H1 (cell line): ENCODE data around the gene CDYL2. TPM values are rescaled to one million over a fixed set of nuclear protein-coding genes. Genes with fewer than 3 reads are reported as not detected.

Experiments used
- CTCF ChIA-PET: fragments of 300-600 bp; sonication (Branson Sonifier 250); formaldehyde crosslinking; loops from one replicate; lab custom pipeline; 2021; ENCODE audit not compliant: partially characterized antibody; lab: Charles Lee
- POLR2A ChIA-PET: fragments of 300-600 bp; sonication (Branson Sonifier 250); formaldehyde crosslinking; loops from one replicate; lab custom pipeline; 2021; ENCODE audit warnings: inconsistent platforms; ENCODE audit not compliant: partially characterized antibody; lab: Charles Lee
- DNase-seq, 2 experiments: peaks; one replicate each; pipeline versions ENCODE4 v3.0.0 to v3.0.0-alpha.2; 2010 to 2022; ENCODE audit warnings: low spot score in 2 of 2, low read depth in 1 of 2, mixed read lengths in 1 of 2
- FAIRE-seq: peaks from 2 replicates; lab custom pipeline; 2011; peaks lifted over from hg19 to GRCh38; lab: Jason Lieb, UNC
- H2AFZ ChIP-seq: 2 replicates; pipeline ENCODE4 v1.8.1; 2012; ENCODE audit warnings: low read length, inconsistent platforms
- H2AK5ac ChIP-seq: 2 replicates; pipeline ENCODE4 v1.6.1; 2013; ENCODE audit warnings: low read depth, low read length
- H2BK120ac ChIP-seq: replicated peaks from 2 replicates; pipeline ENCODE3; 2013; ENCODE audit warnings: low read depth, low read length, inconsistent platforms
- H2BK12ac ChIP-seq: 2 replicates; pipeline ENCODE4 v1.6.1; 2013; ENCODE audit warnings: low read depth, low read length
- H2BK15ac ChIP-seq: 2 replicates; pipeline ENCODE4 v1.6.1; 2013; ENCODE audit warnings: low read length
- H2BK20ac ChIP-seq: 2 replicates; pipeline ENCODE4 v1.6.1; 2013; ENCODE audit warnings: low read length
- H2BK5ac ChIP-seq: 2 replicates; pipeline ENCODE4 v1.6.1; 2013; ENCODE audit warnings: low read depth, low read length
- H3K14ac ChIP-seq: 2 replicates; pipeline ENCODE4 v1.6.1; 2013; ENCODE audit warnings: inconsistent platforms; ENCODE audit not compliant: insufficient read length
- H3K18ac ChIP-seq: 2 replicates; pipeline ENCODE4 v1.6.1; 2013; ENCODE audit warnings: low read length; ENCODE audit errors: extremely low read depth
- H3K23ac ChIP-seq: 2 replicates; pipeline ENCODE4 v1.6.1; 2013; ENCODE audit warnings: inconsistent platforms; ENCODE audit not compliant: insufficient read length
- H3K23me2 ChIP-seq: 2 replicates; pipeline ENCODE4 v1.6.1; 2013; ENCODE audit warnings: low read depth, low read length
- H3K27ac ChIP-seq: 2 replicates; pipeline ENCODE4 v1.6.1; 2011; ENCODE audit warnings: low read depth, low read length, inconsistent platforms
- H3K27me3 ChIP-seq, 4 experiments: replicated peaks in 1 of 4; 1 replicate in 1 of 4; 2 replicates in 3 of 4; pipeline versions ENCODE4 v1.6.1 to v1.8.1; 2011 to 2013; ENCODE audit warnings: low read length in 3 of 4, mild to moderate bottlenecking in 3 of 4, inconsistent platforms in 2 of 4, mixed read lengths in 2 of 4, moderate library complexity in 1 of 4; ENCODE audit not compliant: control insufficient read depth in 3 of 4, insufficient read depth in 3 of 4; ENCODE audit errors: extremely low read depth in 1 of 4
- H3K36me3 ChIP-seq, 4 experiments: 2 replicates each; pipeline versions ENCODE4 v1.6.1 to v1.8.1; 2011 to 2013; ENCODE audit warnings: mild to moderate bottlenecking in 4 of 4, low read length in 3 of 4, moderate library complexity in 2 of 4, control low read depth in 1 of 4, inconsistent platforms in 1 of 4; ENCODE audit not compliant: insufficient read depth in 4 of 4, control insufficient read depth in 2 of 4
- H3K4ac ChIP-seq: replicated peaks from 2 replicates; pipeline ENCODE3; 2013; ENCODE audit warnings: low read length, low read depth, mixed read lengths, inconsistent platforms; ENCODE audit not compliant: insufficient read length
- H3K4me1 ChIP-seq, 4 experiments: replicated peaks in 1 of 4; 1 replicate in 1 of 4; 2 replicates in 3 of 4; pipeline versions ENCODE4 v1.6.1 to v1.8.1; 2011 to 2013; ENCODE audit warnings: low read length in 3 of 4, inconsistent platforms in 2 of 4, mixed read lengths in 1 of 4; ENCODE audit not compliant: insufficient read depth in 4 of 4, control insufficient read depth in 3 of 4
- H3K4me2 ChIP-seq, 2 experiments: 2 replicates each; pipeline versions ENCODE4 v1.6.1 to v1.8.1; 2011 to 2013; ENCODE audit warnings: low read depth in 2 of 2, low read length in 2 of 2, control low read depth in 1 of 2, inconsistent platforms in 1 of 2, mild to moderate bottlenecking in 1 of 2; ENCODE audit not compliant: insufficient read depth in 1 of 2
- H3K4me3 ChIP-seq, 4 experiments: fragments of 200-600, 300-600 bp in 1 of 4; sonication (generic), shearing (Covaris generic), sonication (Bioruptor Twin) in 1 of 4; 2 replicates each; pipeline versions ENCODE4 v1.5.1 to v1.8.1; 2011 to 2016; ENCODE audit warnings: low read length in 4 of 4, low read depth in 3 of 4, control low read depth in 2 of 4, inconsistent platforms in 2 of 4, mild to moderate bottlenecking in 2 of 4, mixed read lengths in 1 of 4, moderate library complexity in 1 of 4; ENCODE audit not compliant: insufficient read depth in 2 of 4; ENCODE audit errors: extremely low read depth in 1 of 4
- H3K56ac ChIP-seq: replicated peaks from 2 replicates; pipeline ENCODE3; 2013; ENCODE audit warnings: low read depth, mild to moderate bottlenecking, mixed read lengths, low read length, inconsistent platforms; ENCODE audit not compliant: insufficient read length
- H3K79me1 ChIP-seq: 2 replicates; pipeline ENCODE4 v1.6.1; 2013; ENCODE audit warnings: low read depth, low read length, control low read depth
- H3K79me2 ChIP-seq, 2 experiments: 2 replicates each; pipeline versions ENCODE4 v1.6.1 to v1.8.1; 2012 to 2013; ENCODE audit warnings: low read length in 2 of 2, mild to moderate bottlenecking in 2 of 2, inconsistent platforms in 1 of 2; ENCODE audit not compliant: insufficient read depth in 2 of 2, control insufficient read depth in 1 of 2
- H3K9ac ChIP-seq, 4 experiments: replicated peaks in 1 of 4; 1 replicate in 1 of 4; 2 replicates in 3 of 4; pipeline versions ENCODE4 v1.6.1 to v1.8.1; 2011 to 2013; ENCODE audit warnings: low read depth in 3 of 4, low read length in 3 of 4, control low read depth in 2 of 4, mild to moderate bottlenecking in 2 of 4, moderate library complexity in 2 of 4, inconsistent platforms in 1 of 4; ENCODE audit errors: extremely low read depth in 1 of 4
- H3K9me3 ChIP-seq, 2 experiments: 2 replicates each; pipeline versions ENCODE4 v1.6.1 to v1.8.1; 2012 to 2013; ENCODE audit warnings: mild to moderate bottlenecking in 2 of 2, moderate library complexity in 2 of 2, control low read depth in 1 of 2, inconsistent platforms in 1 of 2, low read depth in 1 of 2, low read length in 1 of 2, mixed read lengths in 1 of 2; ENCODE audit not compliant: insufficient read depth in 2 of 2
- H4K20me1 ChIP-seq, 2 experiments: replicated peaks in 1 of 2; 2 replicates each; pipeline versions ENCODE3 to v1.8.1; 2011 to 2013; ENCODE audit warnings: inconsistent platforms in 2 of 2, low read length in 2 of 2, mild to moderate bottlenecking in 1 of 2; ENCODE audit not compliant: insufficient read depth in 2 of 2, control insufficient read depth in 1 of 2
- H4K5ac ChIP-seq: 2 replicates; pipeline ENCODE4 v1.6.1; 2013; ENCODE audit warnings: low read length, low read depth, mixed read lengths, inconsistent platforms; ENCODE audit not compliant: insufficient read length
- H4K8ac ChIP-seq: 2 replicates; pipeline ENCODE4 v1.8.0; 2013; ENCODE audit warnings: mild to moderate bottlenecking, moderate library complexity, low read length, inconsistent platforms; ENCODE audit not compliant: insufficient read depth; ENCODE audit errors: extremely low read depth
- H4K91ac ChIP-seq: replicated peaks from 2 replicates; pipeline ENCODE3; 2013; ENCODE audit warnings: low read length, mixed read lengths, inconsistent platforms; ENCODE audit not compliant: insufficient read length
- BACH1 ChIP-seq: IDR thresholded peaks from 2 replicates; pipeline ENCODE4 v1.6.1; 2012; ENCODE audit warnings: low read length, improper control_type of control experiment
- BCL11A ChIP-seq, 2 experiments: IDR thresholded peaks; one replicate each; pipeline ENCODE4 v1.6.1; 2011; ENCODE audit warnings: low read depth in 2 of 2, low read length in 2 of 2, mild to moderate bottlenecking in 2 of 2
- CEBPB ChIP-seq: IDR thresholded peaks from 2 replicates; pipeline ENCODE4 v1.6.1; 2012; ENCODE audit warnings: low read depth, low read length
- GTF2F1 ChIP-seq: IDR thresholded peaks from 2 replicates; pipeline ENCODE4 v1.6.1; 2012; ENCODE audit warnings: low read depth, low read length, improper control_type of control experiment, borderline replicate concordance
- JUND ChIP-seq: IDR thresholded peaks from 2 replicates; pipeline ENCODE4 v1.6.1; 2011; ENCODE audit warnings: mild to moderate bottlenecking, improper control_type of control experiment, low read length
- KDM1A ChIP-seq: fragments of 200-600, 300-600 bp; sonication (generic); IDR thresholded peaks from 2 replicates; pipeline ENCODE4 v1.7.1; 2016; ENCODE audit warnings: mild to moderate bottlenecking, low read length, borderline replicate concordance
- POLR2A ChIP-seq, 2 experiments: IDR thresholded peaks; 1 replicate in 1 of 2; 2 replicates in 1 of 2; pipeline ENCODE4 v1.6.1; 2011; ENCODE audit warnings: low read depth in 2 of 2, low read length in 2 of 2, mild to moderate bottlenecking in 2 of 2; ENCODE audit errors: control extremely low read depth in 1 of 2
- SIN3A ChIP-seq, 2 experiments: IDR thresholded peaks in 1 of 2; conservative IDR thresholded peaks in 1 of 2; 2 replicates each; pipeline ENCODE4 v1.6.1; 2011 to 2012; ENCODE audit warnings: low read length in 2 of 2, improper control_type of control experiment in 1 of 2, low read depth in 1 of 2, mild to moderate bottlenecking in 1 of 2
- SP1 ChIP-seq: IDR thresholded peaks from 2 replicates; pipeline ENCODE4 v1.6.1; 2011; ENCODE audit warnings: low read depth, low read length
- SP4 ChIP-seq: IDR thresholded peaks from 2 replicates; pipeline ENCODE4 v1.6.1; 2012; ENCODE audit warnings: low read length, inconsistent platforms
- TCF12 ChIP-seq: IDR thresholded peaks from 2 replicates; pipeline ENCODE4 v1.6.1; 2011; ENCODE audit warnings: low read depth, mild to moderate bottlenecking, low read length
- WGBS, 2 experiments: shearing (Covaris generic) in 1 of 2; methylation state at CpG; one replicate each; pipeline versions ENCODE4 v1.1.6 to v1.1.7; 2013 to 2015; ENCODE audit warnings: low lambda C conversion rate in 2 of 2, mixed read lengths in 2 of 2, inconsistent platforms in 1 of 2, low coverage in 1 of 2, missing lambda C conversion rate in 1 of 2; ENCODE audit not compliant: insufficient replicate concordance in 2 of 2, insufficient coverage in 1 of 2, insufficient read length in 1 of 2; ENCODE audit errors: extremely low coverage in 1 of 2, missing lambda C conversion rate in 1 of 2; 5-methylcytosine and 5-hydroxymethylcytosine counted together
- polyA plus RNA-seq, 7 experiments: library from polyadenylated mRNA; depleted of rRNA in 3 of 7; stranded (reverse) in 5 of 7; unstranded in 2 of 7; fragments of >200 nt in 5 of 7; fragments of 200-250 nt in 2 of 7; gene quantifications; 1 replicate in 5 of 7; 2 replicates in 1 of 7; 4 replicates in 1 of 7; pipeline versions ENCODE4 v1.2.1 to v1.2.3, GENCODE V29; 2011 to 2013; ENCODE audit warnings: missing spikeins in 2 of 7, mixed read lengths in 2 of 7
- total RNA-seq: library from RNA; stranded (reverse); fragmentation: NEBNext Ultra II Directional; extraction: Animal tissue kit (Norgen Biotek cat#: 25700); gene quantifications from 2 replicates; pipeline ENCODE4 v1.2.1, GENCODE V29; 2021
- TF ChIP-seq, protein P1 (sequence below), 3 experiments: IDR thresholded peaks; 1 replicate in 2 of 3; 2 replicates in 1 of 3; pipeline versions ENCODE4 v1.5.1 to v1.6.1; 2011; ENCODE audit warnings: low read length in 3 of 3, mild to moderate bottlenecking in 3 of 3, inconsistent platforms in 2 of 3, low read depth in 1 of 3, moderate library complexity in 1 of 3; ENCODE audit not compliant: insufficient read depth in 1 of 3; ENCODE audit errors: control extremely low read depth in 1 of 3
- TF ChIP-seq, protein P2 (sequence below): IDR thresholded peaks from 2 replicates; pipeline ENCODE4 v1.6.1; 2012; ENCODE audit warnings: inconsistent platforms

The CDYL2 gene
- total and polyA plus RNA-seq, 2 of the 8 experiments (the other 6 are each of a cell fraction or from before 2014, with no cell fraction given) = 0.33 to 5.3 TPM

DNA sequence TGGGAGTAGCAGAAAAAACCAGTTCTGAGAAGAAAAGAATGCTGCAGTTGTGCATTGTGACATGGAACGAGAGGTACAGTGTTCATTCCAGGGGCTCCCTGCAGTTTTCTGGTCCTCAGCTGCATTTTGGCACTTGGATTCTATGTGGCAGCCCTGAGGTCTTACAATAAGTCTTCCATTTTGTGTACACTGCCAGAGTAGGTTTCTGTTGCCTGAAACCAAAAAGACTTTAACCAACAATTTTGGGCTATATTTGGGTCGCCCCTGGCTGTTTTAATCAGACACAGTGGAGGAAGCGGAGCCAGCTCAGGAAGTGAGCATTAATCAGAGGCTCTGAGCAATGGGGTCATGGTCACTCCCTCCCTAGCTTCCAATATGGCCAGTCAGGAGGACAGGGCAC is 247.9 kb downstream of the CDYL2 start:
- H3K4me2 ChIP-seq = no peak overlapping the region
- no peak overlapping the region for H3K23ac ChIP-seq
- no peak overlapping the region for H4K8ac ChIP-seq
- no peak overlapping the region for H3K4ac ChIP-seq
- H4K91ac ChIP-seq = no peak overlapping the region
- H3K23me2 ChIP-seq = no peaks in the 10 kb centered on the region
- H2AK5ac ChIP-seq = no peak overlapping the region
- H3K79me2 ChIP-seq = no peaks in the 10 kb centered on the region
- no peak overlapping the region for H3K14ac ChIP-seq
- POLR2A ChIA-PET = no interaction called here
- no peak overlapping the region for H3K9ac ChIP-seq
- WGBS, 2 experiments = 49% methylated on average over 3 of the region's 3 CpGs; no CpG with 5 or more reads in 1 of the 2 experiments
- H3K27ac ChIP-seq = no peak overlapping the region
- FAIRE-seq (no peak), DNase-seq (no peak)
- no peaks in the 10 kb centered on the region for H3K36me3 ChIP-seq
- H3K4me3 ChIP-seq = no peak overlapping the region
- no peak overlapping the region for H3K56ac ChIP-seq
- H2BK20ac ChIP-seq = no peak overlapping the region
- H3K9me3 ChIP-seq = peaks cover 23 to 39% of the 10 kb centered on the region in 2 experiments
- no peak overlapping the region for H2BK15ac ChIP-seq
- no peak overlapping the region for H2AFZ ChIP-seq
- H3K4me1 ChIP-seq = no peaks in the 10 kb centered on the region
- H3K79me1 ChIP-seq = no peaks in the 10 kb centered on the region
- H2BK5ac ChIP-seq = no peak overlapping the region
- H4K20me1 ChIP-seq = no peaks in the 10 kb centered on the region
- H2BK12ac ChIP-seq = no peak overlapping the region
- no peak overlapping the region for H2BK120ac ChIP-seq
- CTCF ChIA-PET = no interaction called here
- no peak overlapping the region for H3K18ac ChIP-seq
- H4K5ac ChIP-seq = no peak overlapping the region
- no peaks in the 10 kb centered on the region for H3K27me3 ChIP-seq
- TF ChIP-seq BACH1 (no peak), SIN3A (conservative IDR thresholded peaks at IDR 0.05 in 1 of 2, IDR thresholded peaks at IDR 0.05 in 1 of 2; ENCODE audit: low read depth in 1 of 2, low read length in 2 of 2) (no peak), GTF2F1 (no peak), TCF12 (no peak), JUND (no peak), SP1 (no peak), CEBPB (no peak), SP4 (no peak), POLR2A (IDR thresholded peaks at IDR 0.05; ENCODE audit: control extremely low read depth in 1 of 2, low read depth in 2 of 2, low read length in 2 of 2) (no peak), BCL11A (IDR thresholded peaks at IDR 0.05; ENCODE audit: low read depth in 2 of 2, low read length in 2 of 2) (no peak), KDM1A (no peak)
- TF ChIP-seq, protein P1, sequence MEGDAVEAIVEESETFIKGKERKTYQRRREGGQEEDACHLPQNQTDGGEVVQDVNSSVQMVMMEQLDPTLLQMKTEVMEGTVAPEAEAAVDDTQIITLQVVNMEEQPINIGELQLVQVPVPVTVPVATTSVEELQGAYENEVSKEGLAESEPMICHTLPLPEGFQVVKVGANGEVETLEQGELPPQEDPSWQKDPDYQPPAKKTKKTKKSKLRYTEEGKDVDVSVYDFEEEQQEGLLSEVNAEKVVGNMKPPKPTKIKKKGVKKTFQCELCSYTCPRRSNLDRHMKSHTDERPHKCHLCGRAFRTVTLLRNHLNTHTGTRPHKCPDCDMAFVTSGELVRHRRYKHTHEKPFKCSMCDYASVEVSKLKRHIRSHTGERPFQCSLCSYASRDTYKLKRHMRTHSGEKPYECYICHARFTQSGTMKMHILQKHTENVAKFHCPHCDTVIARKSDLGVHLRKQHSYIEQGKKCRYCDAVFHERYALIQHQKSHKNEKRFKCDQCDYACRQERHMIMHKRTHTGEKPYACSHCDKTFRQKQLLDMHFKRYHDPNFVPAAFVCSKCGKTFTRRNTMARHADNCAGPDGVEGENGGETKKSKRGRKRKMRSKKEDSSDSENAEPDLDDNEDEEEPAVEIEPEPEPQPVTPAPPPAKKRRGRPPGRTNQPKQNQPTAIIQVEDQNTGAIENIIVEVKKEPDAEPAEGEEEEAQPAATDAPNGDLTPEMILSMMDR (IDR thresholded peaks at IDR 0.05; ENCODE audit: control extremely low read depth in 1 of 3, insufficient read depth in 1 of 3, low read depth in 1 of 3, low read length in 3 of 3) = no peak
- TF ChIP-seq, protein P2, sequence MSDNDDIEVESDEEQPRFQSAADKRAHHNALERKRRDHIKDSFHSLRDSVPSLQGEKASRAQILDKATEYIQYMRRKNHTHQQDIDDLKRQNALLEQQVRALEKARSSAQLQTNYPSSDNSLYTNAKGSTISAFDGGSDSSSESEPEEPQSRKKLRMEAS = no peak
